GM21528 (cell line): ENCODE results near the gene C1orf87.

Experiments
- ATAC-seq: cut with Tn5 transposase; IDR thresholded peaks from one replicate; pipeline ENCODE4 v1.9.1; 2021; ENCODE audit warnings: mild to moderate bottlenecking, moderate library complexity; ENCODE audit not compliant: unreplicated experiment, low FRiP score

C1orf87 gene

GRCh38 chr1:60063561-60063960, 10.0 kb downstream of the C1orf87 start:
- no peak for ATAC-seq

GRCh38 chr1:60059468-60059867, 14.1 kb downstream of the C1orf87 start:
- no peak for ATAC-seq

- ATAC-seq: no peak
Measured at GRCh38 chr1:60055336-60055735, 18.2 kb downstream of the C1orf87 start.

- ATAC-seq: no peak
Measured at GRCh38 chr1:60054374-60054773, 19.2 kb downstream of the C1orf87 start.

GRCh38 chr1:60052601-60053000, 21.0 kb downstream of the C1orf87 start:
- ATAC-seq: no peak

- ATAC-seq: no peak
Measured at GRCh38 chr1:60051191-60051590, 22.4 kb downstream of the C1orf87 start.

GRCh38 chr1:60049188-60049587, 24.4 kb downstream of the C1orf87 start:
- no peak for ATAC-seq

GRCh38 chr1:60044881-60045280, 28.7 kb downstream of the C1orf87 start:
- ATAC-seq: no peak

- ATAC-seq: no peak
Measured at GRCh38 chr1:60041783-60042182, 31.8 kb downstream of the C1orf87 start.

- no peak for ATAC-seq
Measured at GRCh38 chr1:60037669-60038068, 35.9 kb downstream of the C1orf87 start.

- no peak for ATAC-seq
Measured at GRCh38 chr1:60036856-60037460, 36.6 kb downstream of the C1orf87 start.

- no peak for ATAC-seq
Measured at GRCh38 chr1:60035921-60036320, 37.6 kb downstream of the C1orf87 start.

- no peak for ATAC-seq
Measured at GRCh38 chr1:60034999-60035398, 38.6 kb downstream of the C1orf87 start.

GRCh38 chr1:60033066-60033465, 40.5 kb downstream of the C1orf87 start:
- no peak for ATAC-seq

- no peak for ATAC-seq
Measured at GRCh38 chr1:60031146-60031545, 42.4 kb downstream of the C1orf87 start.

GRCh38 chr1:60025552-60025951, 48.0 kb downstream of the C1orf87 start:
- ATAC-seq: no peak

- ATAC-seq: no peak
Measured at GRCh38 chr1:60017508-60018205, 55.9 kb downstream of the C1orf87 start.

GRCh38 chr1:60010690-60011089, 62.9 kb downstream of the C1orf87 start:
- no peak for ATAC-seq

- ATAC-seq: no peak
Measured at GRCh38 chr1:60008500-60008899, 65.1 kb downstream of the C1orf87 start.

- no peak for ATAC-seq
Measured at GRCh38 chr1:60000625-60001024, 72.9 kb downstream of the C1orf87 start.

GRCh38 chr1:59999746-60000145, 73.8 kb downstream of the C1orf87 start:
- no peak for ATAC-seq

GRCh38 chr1:59999006-59999405, 74.6 kb downstream of the C1orf87 start:
- ATAC-seq: no peak
